HS-5 (cell line): ENCODE results near the gene IL9R.
"Not testable (repeated sequence)": the region's sequence is repeated elsewhere in the genome, so short reads cannot be mapped to it uniquely, and the experiment has no call there.

ENCODE experiments used
- DNase-seq: peaks from one replicate; pipeline ENCODE4 v3.0.0-alpha.2; 2012; ENCODE audit warnings: low read depth

The IL9R gene

DNA sequence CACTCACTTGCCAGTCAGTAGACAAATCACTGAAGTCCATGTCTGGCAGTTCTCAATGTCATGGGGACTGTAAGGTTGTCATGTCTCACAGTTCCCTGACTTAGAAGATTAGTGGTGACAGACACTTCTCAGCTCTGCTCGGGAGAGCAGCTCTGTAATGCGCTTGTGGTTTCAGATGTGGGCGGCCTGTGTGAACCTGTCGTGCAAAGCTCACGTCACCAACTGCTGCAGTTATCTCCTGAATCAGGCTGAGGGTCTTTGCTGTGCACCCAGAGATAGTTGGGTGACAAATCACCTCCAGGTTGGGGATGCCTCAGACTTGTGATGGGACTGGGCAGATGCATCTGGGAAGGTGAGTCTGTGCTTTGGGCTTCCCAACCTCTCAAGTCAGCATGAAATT lies at the start of gene IL9R:
Gene IL9R, plus strand, starts transcription at position 261 of the 400 bp plus-strand sequence. Its CDS starts 64 bp downstream, at position 325.
- DNase-seq, result no peak

DNA sequence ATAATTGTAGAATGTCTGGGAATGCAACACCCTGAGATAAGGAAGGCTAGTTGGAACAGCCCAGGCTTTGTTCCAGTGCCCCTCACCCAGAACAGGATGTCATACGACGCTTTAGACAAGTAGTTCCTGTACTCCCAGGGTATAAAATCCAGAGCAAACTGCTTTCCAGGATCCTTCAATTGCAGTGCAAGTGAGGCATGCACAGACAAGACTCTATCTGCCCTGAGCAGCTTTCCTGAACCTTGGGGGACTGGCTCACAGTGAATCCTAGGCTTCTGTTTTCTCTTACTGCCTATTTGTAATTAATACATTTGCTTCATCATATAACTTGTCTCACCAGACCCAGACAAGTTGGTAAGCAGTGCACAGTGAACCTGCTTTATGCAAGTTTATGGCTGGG lies 48.4 kb upstream of the IL9R start:
- DNase-seq, result no peak

DNA sequence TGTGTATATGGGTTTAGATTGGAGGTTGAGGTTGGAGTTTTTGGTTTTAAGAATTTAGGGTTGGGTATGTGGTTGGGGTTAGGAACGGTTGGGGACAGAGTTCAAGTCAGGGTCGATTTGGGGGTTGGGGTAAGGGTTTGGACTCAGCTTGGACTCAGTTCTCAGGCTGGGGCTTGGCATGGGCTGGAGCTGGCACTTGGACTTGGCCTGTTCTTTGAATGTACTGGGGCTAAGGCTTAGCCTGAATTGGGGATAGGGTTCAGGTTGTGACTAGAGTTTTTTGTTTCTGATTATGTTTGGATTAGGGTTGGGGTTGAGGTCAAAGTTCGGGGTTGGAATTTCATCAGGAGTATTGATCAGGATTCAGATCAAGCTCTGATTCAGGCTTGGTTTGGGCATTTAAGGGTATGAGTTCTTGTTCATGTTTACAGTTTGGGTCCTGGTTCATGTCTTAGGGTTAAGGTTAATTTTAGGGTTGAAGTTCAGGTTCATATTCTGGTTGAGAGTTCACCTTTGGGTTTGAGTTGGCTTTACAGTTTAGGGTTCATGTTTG lies 46.2 kb upstream of the IL9R start:
- no peak for DNase-seq

GRCh38 chrX:155953055-155953454 lies 44.4 kb upstream of the IL9R start:
- DNase-seq, result no peak

DNA sequence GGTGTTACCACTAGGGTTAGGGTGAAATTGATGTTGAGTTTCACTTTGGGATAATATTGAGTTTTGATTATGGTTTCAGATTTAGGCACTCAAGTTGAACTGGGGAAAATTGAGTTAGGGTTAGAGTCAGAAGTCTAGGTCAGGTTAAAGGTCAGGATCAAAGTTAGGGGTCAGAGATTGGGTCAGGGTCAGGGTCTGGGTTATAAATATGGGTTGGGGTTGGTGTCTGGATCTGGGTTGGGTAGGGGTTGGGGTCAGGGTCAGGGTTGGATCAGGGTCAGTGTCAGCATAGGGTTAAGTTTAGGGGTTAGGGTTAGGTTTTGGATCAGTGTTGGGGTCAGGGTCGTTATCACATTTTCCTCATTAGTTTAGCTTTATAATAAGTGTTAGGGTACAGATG lies 42.7 kb upstream of the IL9R start:
- no peak for DNase-seq

DNA sequence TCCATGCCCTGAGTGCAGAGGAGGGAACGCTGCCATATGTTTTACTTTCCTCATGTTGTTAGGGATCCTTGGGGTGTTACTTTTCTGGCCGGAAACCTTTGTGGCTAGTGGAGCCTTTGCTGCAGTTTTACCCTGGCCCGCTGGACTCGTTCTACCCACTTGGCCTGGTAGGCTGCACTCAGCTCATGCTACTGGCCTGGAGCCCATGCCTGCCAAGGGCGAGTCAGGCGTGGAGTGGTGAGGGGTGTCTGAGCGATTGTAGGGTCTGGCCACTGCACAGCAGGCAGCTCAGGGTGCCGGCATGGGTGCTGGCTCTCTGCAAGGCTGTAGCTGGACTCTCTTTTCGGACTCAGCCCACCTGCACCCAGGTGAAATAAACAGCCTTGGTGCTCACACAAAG lies 41.4 kb upstream of the IL9R start:
- DNase-seq, result no peak

- no peak for DNase-seq
These were observed 40.8 kb upstream of the IL9R start for GRCh38 chrX:155956649-155957048.

- DNase-seq, result no peak
These were observed 39.7 kb upstream of the IL9R start for GRCh38 chrX:155957843-155958242.

DNA sequence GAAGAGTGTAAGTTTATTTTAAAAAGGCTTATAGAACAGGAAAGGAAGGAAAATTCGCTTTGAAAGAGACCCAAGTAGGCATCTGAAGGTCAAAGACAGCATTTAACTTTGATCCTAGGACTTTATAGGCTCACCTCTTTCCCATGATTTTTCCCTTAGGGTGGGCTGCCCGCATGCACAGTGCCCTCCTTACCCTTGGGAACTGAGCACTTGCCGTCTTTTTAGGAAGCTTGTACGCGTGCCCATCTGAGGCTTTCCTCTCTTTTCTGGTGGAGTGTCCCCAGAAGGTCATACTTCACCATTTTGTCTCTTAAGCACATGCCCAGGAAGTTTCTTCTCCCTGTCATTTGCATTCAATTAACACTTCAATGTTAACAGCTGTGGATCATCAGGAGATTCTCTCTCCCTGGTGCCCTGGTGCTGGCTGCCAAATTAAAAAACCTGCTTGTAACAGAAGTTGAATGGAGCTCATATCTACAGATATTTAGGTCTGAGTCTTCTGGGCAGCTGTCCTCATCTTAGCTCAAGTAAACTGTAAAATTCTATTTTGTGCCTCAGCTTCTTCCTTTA lies 38.4 kb upstream of the IL9R start:
- DNase-seq, result no peak

- DNase-seq, result no peak
These were observed 34.6 kb upstream of the IL9R start for GRCh38 chrX:155962906-155963305.

- no peak for DNase-seq
These were observed 30.6 kb upstream of the IL9R start for GRCh38 chrX:155966876-155967275.

DNA sequence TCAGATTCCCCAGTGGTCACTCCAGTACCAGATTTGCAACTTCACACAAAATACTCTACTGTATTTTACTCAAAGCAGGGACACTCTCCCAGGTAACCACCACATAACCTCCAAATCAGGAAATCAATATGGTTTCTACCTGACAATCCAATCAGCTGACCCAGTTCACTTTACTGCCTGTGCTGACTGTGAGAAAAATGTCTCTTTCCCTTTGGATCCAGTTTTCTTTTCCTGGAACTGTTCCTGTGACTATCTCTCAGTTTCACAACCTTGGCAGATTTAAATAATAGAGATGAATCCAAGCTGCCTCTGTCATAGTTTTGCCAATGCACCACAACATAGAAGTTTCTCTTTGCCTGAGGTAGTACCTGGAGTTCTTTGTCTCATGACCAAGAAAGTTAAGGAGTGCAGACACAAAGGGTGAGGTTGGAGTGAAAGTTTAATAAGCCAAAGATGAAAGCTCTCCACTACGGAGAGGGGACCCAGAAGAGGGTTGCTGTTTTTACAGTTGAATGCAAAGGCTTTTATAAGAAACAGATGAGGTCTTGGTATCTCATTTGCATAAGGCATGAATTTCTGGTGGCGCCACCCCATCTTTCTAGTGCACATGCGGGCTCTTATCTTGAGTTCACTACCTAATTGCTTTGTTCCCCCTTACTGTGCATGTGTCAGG lies 29.7 kb upstream of the IL9R start:
- DNase-seq, result no peak

DNA sequence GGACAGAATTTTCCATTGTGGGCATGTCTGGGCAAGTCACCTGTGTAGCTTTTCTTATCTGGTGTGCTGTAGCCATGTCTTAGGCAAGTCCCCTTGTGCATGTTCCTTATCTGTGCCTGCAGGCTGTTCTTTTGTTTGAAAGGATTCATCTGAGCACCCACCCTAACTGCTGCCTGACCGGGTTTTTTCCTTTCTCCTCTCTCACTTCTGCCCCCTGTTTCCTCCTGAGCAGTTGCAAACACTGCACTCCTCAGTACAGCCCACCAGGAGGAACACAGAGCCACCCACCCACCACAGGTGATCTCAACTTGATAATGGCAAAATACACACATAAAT lies 29.2 kb upstream of the IL9R start:
- DNase-seq, result no peak

DNA sequence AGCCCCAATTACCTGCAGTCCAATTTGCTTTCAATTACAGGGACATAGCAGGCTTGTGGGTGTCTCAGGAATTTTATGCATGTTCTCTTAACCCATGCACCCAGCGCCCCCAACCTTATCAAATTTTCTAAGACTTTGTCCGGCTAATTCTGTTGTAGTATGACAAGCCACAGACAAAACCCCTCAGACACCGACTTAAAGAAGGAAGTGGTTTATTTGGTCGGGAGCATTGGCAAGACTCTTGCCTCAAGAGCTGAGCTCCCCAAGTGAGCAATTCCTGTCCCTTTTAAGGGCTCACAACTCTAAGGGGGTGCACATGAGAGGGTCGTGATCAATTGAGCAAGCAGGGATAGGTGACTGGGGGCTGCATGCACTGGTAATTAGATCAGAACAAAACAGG lies 28.7 kb upstream of the IL9R start:
- no peak for DNase-seq

DNA sequence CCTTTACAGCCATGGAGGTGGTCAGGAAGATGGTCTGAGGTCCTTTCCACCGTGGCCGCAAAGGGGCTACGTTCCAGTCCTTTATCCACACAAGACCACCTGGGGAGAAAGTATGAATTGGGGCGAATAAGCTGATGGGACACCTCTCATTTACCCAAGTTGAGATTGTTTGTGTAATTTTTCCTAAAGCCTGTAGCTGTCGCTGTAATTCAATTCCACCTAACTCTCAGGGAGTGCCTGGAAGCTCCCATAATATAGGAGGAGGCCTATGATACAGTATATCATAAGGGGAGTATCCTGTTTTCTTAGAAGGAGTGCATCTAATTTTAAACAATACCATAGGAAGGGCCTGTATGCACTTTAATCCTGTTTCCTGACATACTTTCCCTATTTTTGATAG lies 25.8 kb upstream of the IL9R start:
- not testable (repeated sequence) for DNase-seq

DNA sequence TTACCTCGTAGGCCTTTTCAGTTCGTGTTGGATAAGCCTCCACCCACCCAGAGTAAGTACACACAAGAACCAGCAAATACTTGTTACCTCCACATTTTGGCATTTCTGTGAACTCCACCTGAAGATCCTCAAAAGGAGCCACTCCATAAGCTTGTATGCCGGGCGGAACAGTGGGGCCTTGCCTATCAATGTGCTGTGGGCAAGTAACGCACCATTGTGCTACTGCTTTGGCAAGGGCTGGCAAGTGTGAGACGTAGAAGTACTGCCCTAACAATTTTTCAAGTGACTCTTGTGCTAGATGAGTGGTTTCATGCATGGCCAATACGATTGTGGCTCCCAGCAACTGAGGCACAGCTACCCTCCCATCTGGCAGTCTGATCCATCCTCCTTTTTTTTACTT lies 25.3 kb upstream of the IL9R start:
- not testable (repeated sequence) for DNase-seq

GRCh38 chrX:155983326-155983725 lies 14.2 kb upstream of the IL9R start:
- no peak for DNase-seq

- no peak for DNase-seq
These were observed 12.3 kb upstream of the IL9R start for GRCh38 chrX:155985208-155985607.

GRCh38 chrX:155986995-155987394 lies 10.5 kb upstream of the IL9R start:
- DNase-seq, result not testable (repeated sequence)

DNA sequence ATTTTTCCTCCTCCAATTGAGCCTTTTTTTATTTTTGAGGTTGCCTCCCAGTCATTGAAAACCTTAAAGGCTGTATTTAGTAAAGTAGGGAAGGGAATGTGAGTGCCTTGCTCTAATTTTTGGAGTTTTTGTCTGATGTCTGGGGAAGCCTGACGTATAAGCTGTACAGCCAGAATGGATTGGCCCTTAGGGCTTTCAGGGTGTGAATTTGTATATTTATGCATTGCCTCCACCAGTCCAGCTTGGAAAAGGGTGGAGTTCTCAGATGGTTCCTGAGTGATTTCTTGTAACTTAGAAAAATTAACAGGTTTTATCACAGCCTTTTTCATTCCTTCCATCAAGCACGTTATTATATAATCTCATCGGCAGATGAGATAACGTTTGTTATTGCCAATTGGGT lies 8.6 kb upstream of the IL9R start:
- no peak for DNase-seq

DNA sequence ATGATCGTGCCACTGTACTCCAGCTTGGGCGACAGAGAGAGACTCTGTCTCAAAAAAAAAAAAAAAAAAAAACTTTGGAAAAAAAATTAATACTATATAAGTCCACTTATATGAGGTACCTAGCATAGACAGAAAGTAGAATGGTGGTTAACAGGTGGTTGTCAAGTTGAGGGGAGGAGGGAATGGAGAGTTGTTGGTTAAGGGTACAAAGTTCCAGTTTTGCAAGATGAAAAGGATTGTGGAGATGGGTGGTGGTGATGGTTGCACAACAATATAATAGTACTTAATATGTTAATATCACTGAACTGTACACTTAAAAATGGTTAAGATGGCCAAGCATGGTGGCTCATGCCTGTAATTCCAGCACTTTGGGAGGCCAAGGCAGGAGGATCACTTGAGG lies 4.1 kb upstream of the IL9R start:
- DNase-seq, result no peak

- DNase-seq, result no peak
These were observed 2.1 kb upstream of the IL9R start for GRCh38 chrX:155995321-155995875.

- DNase-seq, result no peak
These were observed 620 bp downstream of the IL9R start for GRCh38 chrX:155998116-155998515.
